NCI-H146 treated with DMSO at 0.1 percent for 48 hours (cell line): ENCODE measurements around the gene SAC3D1.
"Not testable (repeated sequence)": the region's sequence is repeated elsewhere in the genome, so short reads cannot be mapped to it uniquely, and the experiment has no call there.

Experiments
- DNase-seq: peaks from one replicate; lab custom pipeline; 2025; ENCODE audit not compliant: unreplicated experiment; lab: John Stamatoyannopoulos, UW

Gene SAC3D1

DNA sequence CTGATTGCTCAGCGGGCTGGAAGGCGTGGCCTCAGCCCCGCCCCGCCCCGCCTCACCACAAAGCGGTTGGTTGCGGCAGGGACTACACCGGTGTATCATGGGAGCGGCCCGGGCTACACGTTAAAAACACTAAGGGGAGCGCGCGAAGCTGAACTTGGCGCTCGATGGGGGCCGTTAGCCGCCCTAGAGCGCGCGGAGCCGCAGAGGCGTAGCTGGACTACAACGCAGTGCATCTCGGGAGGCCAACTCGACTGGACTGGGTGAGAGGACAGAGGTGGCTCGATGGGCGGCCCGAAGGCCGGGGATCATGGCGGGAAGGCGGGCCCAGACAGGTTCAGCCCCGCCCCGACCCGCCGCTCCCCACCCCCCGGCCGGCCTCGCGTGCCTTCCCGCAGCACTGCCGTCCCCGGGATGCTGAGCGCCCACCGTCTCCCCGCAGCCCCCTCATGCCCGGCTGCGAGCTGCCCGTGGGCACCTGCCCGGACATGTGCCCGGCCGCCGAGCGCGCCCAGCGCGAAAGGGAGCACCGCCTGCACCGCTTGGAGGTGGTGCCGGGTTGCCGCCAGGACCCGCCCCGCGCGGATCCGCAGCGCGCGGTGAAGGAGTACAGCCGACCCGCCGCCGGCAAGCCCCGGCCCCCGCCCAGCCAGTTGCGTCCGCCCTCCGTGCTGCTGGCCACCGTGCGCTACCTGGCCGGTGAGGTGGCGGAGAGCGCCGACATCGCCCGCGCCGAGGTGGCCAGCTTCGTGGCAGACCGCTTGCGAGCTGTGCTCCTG lies at the start of gene SAC3D1:
Gene SAC3D1, plus strand, starts transcription at position 364 of the 776 bp plus-strand sequence. Its CDS starts 83 bp downstream, at position 447.
- peak; percentile 92 for DNase-seq

DNA sequence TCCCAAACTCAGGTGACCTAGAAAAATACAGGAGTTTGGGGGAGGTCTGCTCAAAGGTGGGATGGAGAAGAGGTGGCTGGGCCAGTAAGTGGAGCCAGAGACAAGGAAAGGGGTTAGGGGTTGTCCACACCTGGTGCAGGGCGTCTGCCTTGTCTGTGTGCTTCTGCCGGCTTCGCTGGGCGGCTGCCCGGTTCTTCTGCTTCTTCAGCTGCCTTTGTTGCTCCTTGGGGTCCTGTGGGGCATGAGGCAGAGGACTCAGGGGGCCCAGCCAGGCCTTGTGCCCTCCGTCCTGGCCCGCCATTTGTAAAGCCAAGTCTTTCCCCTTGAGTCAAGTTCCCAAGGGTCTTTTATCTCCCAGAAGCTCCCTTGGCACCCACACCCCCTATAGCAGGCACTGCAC lies 46.7 kb upstream of the SAC3D1 start:
- DNase-seq, result no peak

GRCh38 chr11:64996327-64996709 lies 44.7 kb upstream of the SAC3D1 start:
- DNase-seq, result no peak

DNA sequence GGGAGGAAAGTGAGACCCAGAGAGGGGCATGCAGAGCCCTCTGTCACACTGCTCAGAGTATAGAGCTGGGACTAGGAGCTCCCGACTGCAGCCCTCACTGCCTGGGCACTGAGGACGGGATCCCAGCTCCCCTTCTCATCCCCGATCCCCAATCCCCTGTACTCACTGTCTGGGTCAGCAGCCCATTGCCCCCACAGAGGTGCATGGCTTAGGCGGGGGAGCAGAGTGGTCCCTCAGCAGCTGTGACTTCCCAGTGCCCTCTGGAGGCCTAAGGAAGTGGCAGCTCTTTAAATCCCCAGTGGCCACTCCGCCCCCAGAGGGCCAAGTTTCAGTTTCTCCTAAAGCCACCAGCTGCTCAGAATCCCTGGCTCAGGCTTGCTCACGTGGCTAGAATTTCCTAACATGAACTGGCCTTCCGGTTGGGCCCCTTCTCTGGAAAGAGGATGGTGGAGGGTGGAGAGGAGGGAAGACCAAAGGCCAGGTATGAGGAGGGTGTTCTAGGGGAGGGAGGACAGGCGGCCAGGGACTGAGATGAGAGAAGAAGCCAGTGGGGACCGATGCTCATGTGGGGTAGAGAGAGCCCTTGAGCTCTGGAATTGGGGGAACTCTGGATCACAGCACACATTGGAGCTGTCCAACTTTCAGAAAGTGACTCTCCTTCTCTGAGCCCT lies 44.2 kb upstream of the SAC3D1 start, which contains the start of gene BATF2:
Gene BATF2, minus strand, starts transcription at position 262 of the 671 bp plus-strand sequence. Its CDS starts 57 bp downstream, at position 205.
- peak; percentile 48 for DNase-seq

GRCh38 chr11:64998141-64998540 lies 42.9 kb upstream of the SAC3D1 start:
- DNase-seq, result no peak

- no peak for DNase-seq
Measured at GRCh38 chr11:64998690-64999431, 42.1 kb upstream of the SAC3D1 start.

- DNase-seq, result no peak
Measured at GRCh38 chr11:64999478-64999877, 41.5 kb upstream of the SAC3D1 start.

DNA sequence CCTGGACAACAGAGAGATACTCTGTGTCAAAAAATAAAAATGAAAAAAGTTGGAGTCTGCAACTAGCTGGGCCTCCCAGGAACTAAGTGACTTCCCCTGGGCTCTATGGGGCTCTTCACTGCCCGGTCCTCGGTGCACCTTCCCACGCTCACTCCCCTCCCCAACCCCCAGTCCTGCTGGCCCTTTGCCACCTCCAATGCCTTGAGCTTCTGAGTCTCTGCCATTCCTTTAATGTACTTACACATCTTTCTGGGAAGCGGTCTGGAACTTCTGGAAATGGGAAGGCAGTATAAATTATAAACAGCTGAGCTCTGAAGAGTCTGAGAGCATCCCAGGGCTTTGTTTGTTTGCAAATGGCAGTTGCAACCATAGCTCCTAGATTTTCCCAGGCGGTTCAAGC lies 38.3 kb upstream of the SAC3D1 start:
- no peak for DNase-seq

- DNase-seq, result no peak
Measured at GRCh38 chr11:65003282-65003681, 37.7 kb upstream of the SAC3D1 start.

DNA sequence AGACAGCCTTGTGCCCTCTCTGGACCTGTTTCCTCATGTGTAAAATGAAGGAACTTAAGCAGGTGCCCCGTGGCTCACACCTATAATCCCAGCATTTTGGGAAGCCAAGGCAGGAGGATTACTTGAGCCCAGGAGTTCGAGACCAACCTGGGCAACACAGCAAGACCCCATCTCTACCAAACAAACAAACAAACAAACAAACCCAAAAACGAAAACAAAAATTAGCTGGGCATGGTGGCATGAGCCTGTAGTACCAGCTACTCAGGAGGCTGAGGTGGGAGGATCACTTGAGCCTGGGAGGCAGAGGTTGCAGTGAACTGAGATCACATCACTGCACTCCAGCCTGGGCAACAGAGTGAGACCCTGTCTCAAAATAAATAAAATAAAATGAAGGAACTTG lies 37.0 kb upstream of the SAC3D1 start:
- DNase-seq, result not testable (repeated sequence)

GRCh38 chr11:65008016-65008415 lies 33.0 kb upstream of the SAC3D1 start:
- no peak for DNase-seq

GRCh38 chr11:65008873-65009272 lies 32.1 kb upstream of the SAC3D1 start:
- DNase-seq, result no peak

DNA sequence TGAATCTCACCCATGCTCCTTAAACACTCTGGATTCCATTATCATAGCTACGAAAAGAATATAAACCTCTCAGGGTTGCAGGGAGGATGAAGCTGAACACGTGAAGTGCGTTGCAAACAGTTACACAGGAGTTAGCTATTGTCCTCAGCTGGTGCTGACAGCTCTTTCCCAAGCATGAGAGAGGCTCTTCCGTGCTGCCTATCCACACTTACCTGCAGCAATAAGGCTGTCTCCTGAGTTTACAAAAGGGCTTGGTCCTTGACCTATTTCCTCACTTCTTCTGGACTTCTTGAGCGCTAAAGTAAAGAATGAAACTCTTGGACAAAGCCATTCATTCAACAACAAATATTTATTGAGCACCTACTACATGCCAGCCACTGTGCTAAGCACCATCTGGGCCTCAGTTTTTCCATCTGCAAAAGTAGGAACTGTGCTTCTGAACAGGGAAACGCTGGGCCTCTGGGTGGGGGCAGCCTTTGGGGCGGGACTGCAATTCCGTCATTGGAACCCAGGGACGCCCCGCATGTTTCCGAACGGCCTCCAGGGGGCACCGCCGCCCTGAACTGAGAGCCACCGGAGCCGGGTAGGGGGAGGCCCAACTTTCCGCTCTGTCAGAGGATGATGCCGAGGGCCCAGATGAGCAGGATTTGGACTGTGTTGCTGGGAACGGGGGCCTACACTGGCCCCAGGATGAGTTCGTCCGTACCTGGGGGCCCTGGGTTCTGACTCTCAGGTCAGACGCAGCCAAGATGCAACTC lies 27.7 kb upstream of the SAC3D1 start:
- peak; percentile 52 for DNase-seq

- DNase-seq, result peak; percentile 76
Measured at GRCh38 chr11:65013888-65014725, 26.9 kb upstream of the SAC3D1 start, which contains the start of gene ARL2. Gene ARL2 (plus strand): TSS chr11:65014160. CDS start chr11:65014208, 48 bp downstream.

DNA sequence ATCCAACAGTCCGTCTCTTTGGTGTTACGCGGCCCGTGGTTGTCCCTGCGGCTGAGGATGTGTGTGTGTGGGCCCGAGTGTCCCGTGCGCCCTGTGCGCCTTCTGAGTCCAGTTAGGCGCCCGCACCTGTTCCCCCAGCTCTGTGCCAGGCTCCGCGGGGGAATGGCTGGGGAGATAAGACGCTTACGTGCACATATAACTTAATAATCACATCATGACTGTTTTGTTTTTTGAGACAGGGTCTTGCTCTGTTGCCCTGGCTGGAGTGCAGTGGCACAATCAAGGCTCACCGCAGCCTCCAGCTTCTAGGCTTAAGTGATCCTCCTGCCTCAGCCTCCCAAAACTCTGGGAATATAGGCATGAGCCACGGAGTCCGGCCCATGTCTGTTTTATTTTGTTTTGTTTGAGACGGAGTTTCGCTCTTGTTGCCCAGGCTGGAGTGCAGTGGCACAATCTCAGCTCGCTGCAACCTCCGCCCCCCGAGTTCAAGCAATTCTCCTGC lies 26.2 kb upstream of the SAC3D1 start:
- DNase-seq, result no peak

DNA sequence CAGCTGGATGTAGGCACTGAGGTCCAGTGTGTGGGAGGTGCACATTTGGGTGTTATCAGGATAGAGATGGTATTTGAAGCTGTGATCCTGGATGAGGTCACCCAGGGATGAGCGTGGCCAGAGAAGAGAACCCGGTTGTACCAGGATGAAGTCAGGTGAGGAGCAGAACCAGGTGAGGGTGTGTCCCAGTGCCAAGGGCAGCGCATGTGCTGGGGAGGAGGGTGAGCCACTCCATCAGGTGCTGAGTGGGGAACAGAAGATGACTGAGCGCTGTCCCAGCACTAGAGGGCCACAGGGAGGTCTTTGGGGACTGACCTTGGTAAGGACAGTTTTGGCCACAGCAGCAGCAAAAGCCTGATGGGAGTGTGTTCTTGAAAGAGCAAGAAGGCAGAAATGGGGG lies 24.3 kb upstream of the SAC3D1 start:
- no peak for DNase-seq

DNA sequence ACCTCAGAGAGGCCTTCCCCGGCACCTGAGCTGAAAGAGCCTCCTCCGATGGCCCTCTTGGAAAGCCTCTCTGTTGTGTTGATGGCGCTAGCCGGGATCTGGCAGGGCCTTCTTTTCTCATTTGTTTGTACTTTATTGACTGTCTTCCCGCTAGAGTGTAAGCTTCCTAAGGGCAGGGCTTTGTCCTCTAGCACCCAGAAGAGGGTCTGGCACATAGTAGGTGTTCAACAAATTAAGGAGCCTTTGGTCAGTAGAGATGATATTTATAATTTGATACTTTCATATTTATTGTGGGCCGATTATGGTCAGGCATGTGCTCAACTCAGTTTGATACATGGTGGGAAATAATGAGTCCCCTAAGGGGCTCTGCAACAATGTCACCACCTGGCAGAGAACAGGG lies 23.1 kb upstream of the SAC3D1 start:
- DNase-seq, result no peak

- no peak for DNase-seq
Measured at GRCh38 chr11:65019824-65020223, 21.2 kb upstream of the SAC3D1 start.

DNA sequence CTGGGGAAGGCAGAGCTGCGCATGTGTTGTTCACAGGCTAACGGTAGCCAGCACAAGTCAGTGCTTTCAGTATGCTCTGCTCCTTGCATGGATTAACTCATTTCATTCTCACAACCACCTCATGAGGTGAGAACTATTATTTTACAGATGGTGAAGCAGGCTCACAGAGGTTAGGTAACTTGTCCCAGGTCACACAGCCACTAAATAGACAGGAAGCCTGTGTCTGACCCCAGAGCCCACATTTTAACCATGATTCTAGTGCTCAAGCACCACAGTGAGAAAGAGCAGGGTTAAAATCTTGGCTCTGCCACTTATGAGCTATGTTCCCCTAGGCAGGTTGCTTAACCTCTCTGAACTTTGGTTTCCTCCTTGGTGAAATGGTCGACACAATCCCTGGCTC lies 20.0 kb upstream of the SAC3D1 start:
- DNase-seq, result no peak

DNA sequence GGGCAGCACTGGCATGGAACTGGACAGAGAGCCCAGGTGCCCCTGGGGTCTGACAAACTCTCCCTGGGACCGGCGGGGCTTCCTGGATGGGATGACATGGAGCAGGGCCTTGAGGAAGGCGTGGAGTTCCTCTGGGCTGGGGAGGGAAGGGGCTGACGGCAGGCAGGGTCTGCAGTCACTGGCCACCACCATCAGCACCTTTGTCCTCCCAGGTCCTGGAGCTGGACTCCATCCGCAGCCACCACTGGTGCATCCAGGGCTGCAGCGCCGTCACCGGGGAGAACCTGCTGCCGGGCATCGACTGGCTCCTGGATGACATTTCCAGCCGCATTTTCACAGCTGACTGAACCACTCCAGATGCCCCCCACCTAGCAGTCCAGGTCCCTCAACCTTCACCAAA lies 19.5 kb upstream of the SAC3D1 start:
- DNase-seq, result no peak
